Measurements from ENCODE around the gene TTLL11.

Gene TTLL11

DNA sequence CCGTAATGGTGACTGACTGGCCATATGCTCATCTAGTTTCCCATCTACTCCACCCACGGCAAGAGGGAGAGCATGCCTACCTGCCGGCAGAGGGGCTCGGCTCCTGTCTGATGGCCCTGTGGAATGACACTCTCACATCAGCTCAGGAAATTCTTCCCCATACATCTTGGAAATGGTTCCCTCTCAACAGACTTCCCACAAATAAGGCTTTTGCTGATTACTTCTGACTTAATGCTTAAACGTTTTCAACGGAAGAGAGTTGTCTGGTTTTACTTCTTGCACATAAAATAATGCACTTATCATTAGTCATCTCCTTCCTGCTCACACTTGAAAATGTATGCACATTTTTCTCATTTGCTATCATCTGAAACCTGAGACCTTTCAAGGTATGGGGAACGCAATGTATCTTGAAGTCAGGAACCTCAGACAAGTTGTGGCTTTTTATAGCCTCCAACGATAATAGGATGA lies 129.5 kb downstream of the TTLL11 start:
- TF ChIP-seq, protein P1, sequence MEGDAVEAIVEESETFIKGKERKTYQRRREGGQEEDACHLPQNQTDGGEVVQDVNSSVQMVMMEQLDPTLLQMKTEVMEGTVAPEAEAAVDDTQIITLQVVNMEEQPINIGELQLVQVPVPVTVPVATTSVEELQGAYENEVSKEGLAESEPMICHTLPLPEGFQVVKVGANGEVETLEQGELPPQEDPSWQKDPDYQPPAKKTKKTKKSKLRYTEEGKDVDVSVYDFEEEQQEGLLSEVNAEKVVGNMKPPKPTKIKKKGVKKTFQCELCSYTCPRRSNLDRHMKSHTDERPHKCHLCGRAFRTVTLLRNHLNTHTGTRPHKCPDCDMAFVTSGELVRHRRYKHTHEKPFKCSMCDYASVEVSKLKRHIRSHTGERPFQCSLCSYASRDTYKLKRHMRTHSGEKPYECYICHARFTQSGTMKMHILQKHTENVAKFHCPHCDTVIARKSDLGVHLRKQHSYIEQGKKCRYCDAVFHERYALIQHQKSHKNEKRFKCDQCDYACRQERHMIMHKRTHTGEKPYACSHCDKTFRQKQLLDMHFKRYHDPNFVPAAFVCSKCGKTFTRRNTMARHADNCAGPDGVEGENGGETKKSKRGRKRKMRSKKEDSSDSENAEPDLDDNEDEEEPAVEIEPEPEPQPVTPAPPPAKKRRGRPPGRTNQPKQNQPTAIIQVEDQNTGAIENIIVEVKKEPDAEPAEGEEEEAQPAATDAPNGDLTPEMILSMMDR (IDR thresholded peaks at IDR 0.05; ENCODE audit: insufficient read depth, low read length, poor library complexity, severe bottlenecking): no peak
- Histone ChIP-seq H3K4me3 (replicated peaks; ENCODE audit: low read depth, low read length) (no peak overlapping the region), H3K36me3 (ENCODE audit: control insufficient read depth, insufficient read depth, low read length) (no peaks in the 10 kb centered on the region), H3K27me3 (replicated peaks; ENCODE audit: control insufficient read depth, insufficient read depth, low read length) (no peaks in the 10 kb centered on the region; the same call in 1 of the 2 replicates)
- DNase-seq (ENCODE audit: extremely low read depth, insufficient read length): no peak

DNA sequence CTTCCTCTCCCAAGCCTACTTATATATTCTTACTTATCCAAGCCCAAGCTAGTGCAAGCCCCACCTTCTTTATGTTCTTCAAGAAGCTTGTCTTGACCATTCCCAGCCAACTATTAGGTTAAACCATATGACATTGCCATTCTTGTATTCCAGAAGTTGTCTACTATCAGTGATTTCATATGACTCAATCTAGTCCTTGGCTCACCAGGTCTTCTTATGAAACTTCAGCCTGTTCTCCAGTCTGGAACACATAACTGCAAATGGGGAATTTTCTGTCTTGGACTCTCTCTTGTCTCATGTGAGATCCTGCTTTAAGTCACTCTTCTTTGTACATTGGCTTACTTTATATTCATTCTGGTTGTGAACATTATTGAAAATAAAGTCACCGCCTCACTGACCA lies 130.7 kb downstream of the TTLL11 start:
- no peaks in the 10 kb centered on the region; the same call in 1 of the 2 replicates for H3K27me3 ChIP-seq (replicated peaks; ENCODE audit: control insufficient read depth, insufficient read depth, low read length)
- TF ChIP-seq, protein P1 (IDR thresholded peaks at IDR 0.05; ENCODE audit: insufficient read depth, low read length, poor library complexity, severe bottlenecking): no peak
- no peak overlapping the region for H3K4me3 ChIP-seq (replicated peaks; ENCODE audit: low read depth, low read length)
- DNase-seq (ENCODE audit: extremely low read depth, insufficient read length): no peak
- no peaks in the 10 kb centered on the region for H3K36me3 ChIP-seq (ENCODE audit: control insufficient read depth, insufficient read depth, low read length)

DNA sequence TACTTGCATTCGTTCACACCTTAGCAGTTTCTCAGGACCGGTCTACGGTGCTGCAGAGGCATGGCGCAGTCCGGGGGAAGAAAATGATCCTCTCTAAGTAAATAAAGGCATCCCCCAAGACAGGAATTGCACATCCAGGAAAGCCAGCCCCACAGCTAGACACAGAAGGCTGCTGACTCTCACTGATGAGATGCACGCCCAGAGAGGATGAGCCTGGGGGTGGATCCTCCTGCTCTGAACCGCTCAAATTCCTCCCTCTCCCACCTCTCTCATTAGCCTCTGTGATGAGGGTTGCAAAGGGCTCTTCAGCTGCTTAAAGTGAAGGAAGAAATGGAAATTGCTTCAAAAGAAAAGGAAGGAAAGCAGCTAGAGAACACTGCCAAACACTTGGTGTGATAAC lies 132.4 kb downstream of the TTLL11 start:
- TF ChIP-seq, protein P1 (IDR thresholded peaks at IDR 0.05; ENCODE audit: insufficient read depth, low read length, poor library complexity, severe bottlenecking): no peak
- no peak for DNase-seq (ENCODE audit: extremely low read depth, insufficient read length)
- Histone ChIP-seq H3K4me3 (replicated peaks; ENCODE audit: low read depth, low read length) (no peak overlapping the region), H3K27me3 (replicated peaks; ENCODE audit: control insufficient read depth, insufficient read depth, low read length) (no peaks in the 10 kb centered on the region; the same call in 1 of the 2 replicates), H3K36me3 (ENCODE audit: control insufficient read depth, insufficient read depth, low read length) (no peaks in the 10 kb centered on the region)

DNA sequence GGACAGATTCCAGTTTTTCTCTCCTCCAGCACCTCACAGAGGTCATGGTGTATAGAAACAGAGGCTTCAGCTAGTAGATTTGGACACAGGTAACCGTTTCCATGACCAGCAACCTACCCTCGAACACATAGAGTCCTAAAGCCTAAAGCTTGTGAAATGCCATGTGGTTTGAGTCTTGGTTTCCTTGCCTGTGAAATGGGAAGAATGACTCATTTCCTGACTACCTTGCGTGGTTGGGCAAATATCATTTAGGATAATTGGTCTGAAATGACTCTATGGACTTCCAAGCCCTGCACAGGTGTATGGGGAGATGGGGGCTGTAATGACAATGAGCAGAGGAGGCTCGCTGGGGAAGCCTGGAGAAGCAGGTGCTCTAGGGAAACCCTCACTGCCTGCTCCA lies 134.6 kb downstream of the TTLL11 start:
- no peak for DNase-seq (ENCODE audit: extremely low read depth, insufficient read length)
- Histone ChIP-seq H3K27me3 (replicated peaks; ENCODE audit: control insufficient read depth, insufficient read depth, low read length) (no peaks in the 10 kb centered on the region), H3K4me3 (replicated peaks; ENCODE audit: low read depth, low read length) (no peak overlapping the region), H3K36me3 (ENCODE audit: control insufficient read depth, insufficient read depth, low read length) (no peaks in the 10 kb centered on the region)
- TF ChIP-seq, protein P1 (IDR thresholded peaks at IDR 0.05; ENCODE audit: insufficient read depth, low read length, poor library complexity, severe bottlenecking): no peak

DNA sequence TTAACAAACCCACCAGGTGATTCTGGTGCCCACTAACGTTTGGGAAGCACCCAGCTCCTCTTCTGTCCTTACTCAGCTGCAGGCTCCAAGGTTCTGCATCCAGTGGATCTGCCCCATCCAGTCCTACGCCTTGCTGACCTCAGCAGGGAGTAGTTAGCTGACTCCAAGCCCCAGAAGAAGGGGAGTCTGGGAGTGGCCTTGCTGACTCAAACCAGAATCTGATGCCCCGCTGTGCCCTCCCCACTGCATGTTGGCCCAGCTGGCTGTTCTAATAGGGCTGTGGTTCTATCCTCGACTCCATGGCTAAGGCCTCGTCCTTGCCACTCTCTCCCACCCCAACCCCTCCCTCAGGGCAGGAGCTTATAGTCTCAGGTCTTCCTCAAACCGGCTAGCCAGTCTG lies 136.3 kb downstream of the TTLL11 start:
- no peaks in the 10 kb centered on the region for H3K36me3 ChIP-seq (ENCODE audit: control insufficient read depth, insufficient read depth, low read length)
- TF ChIP-seq, protein P1 (IDR thresholded peaks at IDR 0.05; ENCODE audit: insufficient read depth, low read length, poor library complexity, severe bottlenecking): no peak
- H3K4me3 ChIP-seq (replicated peaks; ENCODE audit: low read depth, low read length): no peak overlapping the region
- no peaks in the 10 kb centered on the region for H3K27me3 ChIP-seq (replicated peaks; ENCODE audit: control insufficient read depth, insufficient read depth, low read length)
- no peak for DNase-seq (ENCODE audit: extremely low read depth, insufficient read length)

DNA sequence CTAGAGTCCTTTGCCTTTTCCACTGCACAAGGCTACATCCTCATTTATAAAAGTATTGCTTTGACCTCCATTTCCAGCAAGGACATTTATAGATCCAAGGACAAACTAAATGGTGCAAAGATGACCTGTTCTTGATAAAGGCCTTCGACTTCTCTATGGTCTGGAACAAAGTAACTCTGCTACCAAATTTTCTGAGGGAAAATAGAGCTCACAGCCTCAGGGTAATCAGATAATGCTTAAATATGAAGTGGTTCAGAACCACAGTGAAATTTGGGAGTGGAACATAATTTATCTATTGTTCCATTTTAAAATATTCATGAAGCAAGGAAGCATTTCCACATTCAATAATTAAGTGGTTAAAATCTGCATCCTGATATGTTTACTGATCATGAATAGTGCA lies 137.5 kb downstream of the TTLL11 start:
- Histone ChIP-seq H3K36me3 (ENCODE audit: control insufficient read depth, insufficient read depth, low read length) (no peaks in the 10 kb centered on the region), H3K27me3 (replicated peaks; ENCODE audit: control insufficient read depth, insufficient read depth, low read length) (no peaks in the 10 kb centered on the region), H3K4me3 (replicated peaks; ENCODE audit: low read depth, low read length) (no peak overlapping the region)
- no peak for DNase-seq (ENCODE audit: extremely low read depth, insufficient read length)
- TF ChIP-seq, protein P1 (IDR thresholded peaks at IDR 0.05; ENCODE audit: insufficient read depth, low read length, poor library complexity, severe bottlenecking): no peak
